ENCODE results near the gene TAL1. TPM values are rescaled to one million over a fixed set of nuclear protein-coding genes. Genes with fewer than 3 reads are reported as not detected.

The TAL1 gene
- total and polyA plus RNA-seq, 2 of the 8 experiments (the other 6 are each of a cell fraction or from before 2014, with no cell fraction given) = 0.09 to 0.15 TPM

- TF ChIP-seq ATF2 (IDR thresholded peaks at IDR 0.05; ENCODE audit: low read length) (no peak), YY1 (IDR thresholded peaks at IDR 0.05; ENCODE audit: low read depth, low read length) (peak; percentile 78; the same call in 1 of the 2 replicates)
Observed at GRCh38 chr1:47192458-47193384, 39.3 kb downstream of the TAL1 start (continued).

Data from H1 (cell line).